GM12892 (cell line): ENCODE data around the gene PSAPL1. TPM values are rescaled to one million over a fixed set of nuclear protein-coding genes. Genes with fewer than 3 reads are reported as not detected.

Experiments
- DNase-seq: peaks from one replicate; pipeline ENCODE4 v3.0.0; 2011; ENCODE audit not compliant: insufficient read length
- FAIRE-seq: peaks from 2 replicates; lab custom pipeline; 2011; peaks lifted over from hg19 to GRCh38; lab: Jason Lieb, UNC
- POLR2A ChIP-seq: IDR thresholded peaks from 2 replicates; pipeline ENCODE4 v1.6.1; 2011; ENCODE audit warnings: low read depth, low read length, control low read depth
- POLR2AphosphoS5 ChIP-seq: IDR thresholded peaks from 2 replicates; pipeline ENCODE4 v1.6.1; 2011; ENCODE audit warnings: low read depth, low read length, control low read depth
- TAF1 ChIP-seq: IDR thresholded peaks from 2 replicates; pipeline ENCODE4 v1.6.1; 2011; ENCODE audit warnings: low read depth, mild to moderate bottlenecking, control low read depth, low read length, borderline replicate concordance
- polyA plus RNA-seq: library from polyadenylated mRNA; unstranded; fragments of >200 nt; gene quantifications from one replicate; pipeline ENCODE4 v1.2.1, GENCODE V29; 2012; ENCODE audit warnings: missing spikeins, inconsistent platforms; ENCODE audit not compliant: missing spikeins

PSAPL1 gene
- polyA plus RNA-seq, result not detected

DNA sequence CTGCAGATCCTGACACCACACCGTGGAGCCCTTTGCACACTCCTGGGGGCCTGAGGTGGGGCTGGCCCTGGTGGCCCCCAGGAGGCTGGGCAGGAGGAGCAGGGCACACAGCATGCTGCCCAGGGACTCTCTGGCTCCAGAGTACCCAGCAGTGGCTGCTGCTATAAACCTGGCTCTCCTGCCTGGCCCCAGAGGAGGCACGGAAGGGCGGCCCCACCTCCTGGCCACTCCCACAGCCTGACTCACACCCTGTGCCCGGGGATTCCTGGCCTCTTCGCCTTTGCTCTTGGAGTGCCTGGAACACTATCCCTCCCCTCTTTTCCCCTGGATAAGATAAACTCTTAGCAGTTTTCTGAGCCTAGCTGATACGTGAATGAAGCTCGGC is at the start of gene PSAPL1:
TSS of gene PSAPL1 (minus strand) at position 165 of the 385 bp plus-strand sequence. CDS start at position 114, 51 bp downstream.
- TF ChIP-seq POLR2AphosphoS5, result no peak
- TF ChIP-seq TAF1, result no peak
- TF ChIP-seq POLR2A, result no peak
- no peak for FAIRE-seq

GRCh38 chr4:7481227-7481626 is 46.5 kb upstream of the PSAPL1 start:
- DNase-seq (no peak), FAIRE-seq (no peak)
- TF ChIP-seq TAF1 (no peak), POLR2AphosphoS5 (no peak), POLR2A (no peak)

More for the DNA sequence above, at the start of gene PSAPL1:
- DNase-seq, result no peak

GRCh38 chr4:7480423-7480822 is 45.7 kb upstream of the PSAPL1 start:
- TF ChIP-seq TAF1 (no peak), POLR2AphosphoS5 (no peak), POLR2A (no peak)
- FAIRE-seq (no peak), DNase-seq (no peak)

GRCh38 chr4:7478665-7479064 is 43.9 kb upstream of the PSAPL1 start:
- DNase-seq (no peak), FAIRE-seq (no peak)
- no peak for TF ChIP-seq TAF1
- TF ChIP-seq POLR2A, result no peak
- TF ChIP-seq POLR2AphosphoS5, result no peak

GRCh38 chr4:7477695-7478094 is 43.0 kb upstream of the PSAPL1 start:
- FAIRE-seq (no peak), DNase-seq (no peak)
- TF ChIP-seq POLR2AphosphoS5 (no peak), TAF1 (no peak), POLR2A (no peak)

GRCh38 chr4:7476820-7477219 is 42.1 kb upstream of the PSAPL1 start:
- TF ChIP-seq POLR2AphosphoS5, result no peak
- no peak for TF ChIP-seq TAF1
- no peak for TF ChIP-seq POLR2A
- no peak for FAIRE-seq
- no peak for DNase-seq

GRCh38 chr4:7475207-7475606 is 40.5 kb upstream of the PSAPL1 start:
- DNase-seq, result no peak
- no peak for FAIRE-seq
- TF ChIP-seq POLR2A (no peak), TAF1 (no peak), POLR2AphosphoS5 (no peak)

GRCh38 chr4:7474320-7474719 is 39.6 kb upstream of the PSAPL1 start:
- FAIRE-seq, result no peak
- TF ChIP-seq TAF1 (no peak), POLR2AphosphoS5 (no peak), POLR2A (no peak)
- no peak for DNase-seq

DNA sequence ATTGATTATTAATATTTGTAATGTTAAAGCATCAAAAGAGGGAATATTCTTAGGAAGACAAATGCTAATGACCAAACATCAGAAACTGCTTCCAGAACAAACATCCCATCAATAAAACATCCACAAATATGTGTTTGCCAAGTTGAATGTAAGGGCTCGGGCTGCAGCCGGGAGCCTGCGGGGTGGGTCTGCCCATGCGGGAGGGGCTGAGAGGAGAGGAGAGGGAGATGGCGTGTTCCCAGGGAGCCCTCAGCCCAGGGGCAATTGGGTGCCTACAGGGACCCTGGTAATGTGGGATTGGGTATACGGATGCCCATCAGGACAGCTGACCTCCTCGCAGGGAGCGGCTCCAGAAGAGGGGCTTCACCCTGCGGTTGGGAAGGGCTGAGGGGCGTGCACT is 38.4 kb upstream of the PSAPL1 start:
- FAIRE-seq, result no peak
- no peak for DNase-seq
- TF ChIP-seq TAF1 (no peak), POLR2A (no peak), POLR2AphosphoS5 (no peak)

- DNase-seq (no peak), FAIRE-seq (no peak)
- no peak for TF ChIP-seq POLR2AphosphoS5
Observed at GRCh38 chr4:7472442-7473013, 37.8 kb upstream of the PSAPL1 start.

GRCh38 chr4:7470522-7471128 is 35.9 kb upstream of the PSAPL1 start:
- DNase-seq (no peak), FAIRE-seq (no peak)
- no peak for TF ChIP-seq TAF1
- no peak for TF ChIP-seq POLR2AphosphoS5
- no peak for TF ChIP-seq POLR2A

GRCh38 chr4:7470111-7470510 is 35.4 kb upstream of the PSAPL1 start:
- no peak for TF ChIP-seq TAF1
- TF ChIP-seq POLR2A, result no peak
- TF ChIP-seq POLR2AphosphoS5, result no peak
- no peak for DNase-seq
- FAIRE-seq, result no peak
